ENCODE data around the gene MFRP.

DNA sequence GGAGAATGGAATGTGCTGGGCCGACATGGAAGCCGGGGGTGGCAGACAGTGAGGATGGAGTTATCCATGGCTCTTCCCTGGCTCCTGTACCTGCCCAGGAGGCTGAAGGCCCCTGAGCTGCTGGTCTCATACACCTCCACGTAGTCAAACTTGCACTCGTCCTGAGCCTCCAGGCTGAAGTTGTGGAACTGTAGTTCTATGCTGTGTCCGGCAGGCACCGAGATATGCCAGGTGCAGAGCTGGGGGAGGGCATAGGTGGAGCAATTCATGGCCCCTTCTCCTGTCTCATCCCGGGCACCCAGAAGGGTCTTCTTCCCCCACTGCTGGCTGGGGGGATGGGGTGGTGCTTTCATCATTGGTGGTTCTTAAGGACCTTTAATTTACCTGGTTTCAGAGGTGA is 2.8 kb downstream of the MFRP start:
- TF ChIP-seq POLR2A (IDR thresholded peaks at IDR 0.05; ENCODE audit: low read depth, low read length) (no peak), TAF1 (IDR thresholded peaks at IDR 0.05; ENCODE audit: low read depth, low read length) (no peak), POLR2AphosphoS5 (IDR thresholded peaks at IDR 0.05; ENCODE audit: low read depth, low read length) (no peak), PAX5 (IDR thresholded peaks at IDR 0.05; ENCODE audit: insufficient read depth, low read length, severe bottlenecking) (no peak), SPI1 (IDR thresholded peaks at IDR 0.05; ENCODE audit: low read depth, low read length) (no peak)

Data from GM12891 (cell line).